Parathyroid adenoma (tissue), 2 donors: ENCODE data around the gene TBC1D22A.
"Not testable (repeated sequence)": the region's sequence is repeated elsewhere in the genome, so short reads cannot be mapped to it uniquely, and the experiment has no call there.

ENCODE experiments used
- H2AFZ ChIP-seq: fragments of 300-600 bp; sonication (generic); one replicate; pipeline ENCODE4 v1.7.0; 2017; ENCODE audit warnings: antibody characterized with exemption, mild to moderate bottlenecking
- H3K27ac ChIP-seq: fragments of 300-600 bp; sonication (generic); one replicate; pipeline ENCODE4 v1.7.0; 2017
- H3K27me3 ChIP-seq: fragments of 300-600 bp; sonication (generic); one replicate; pipeline ENCODE4 v1.7.0; 2017; ENCODE audit warnings: low read length; ENCODE audit not compliant: control insufficient read depth, insufficient read depth
- H3K36me3 ChIP-seq: fragments of 300-600 bp; sonication (generic); one replicate; pipeline ENCODE4 v1.7.0; 2017; ENCODE audit warnings: low read length; ENCODE audit not compliant: control insufficient read depth, insufficient read depth
- H3K4me1 ChIP-seq: fragments of 300-600 bp; sonication (generic); one replicate; pipeline ENCODE4 v1.7.0; 2017; ENCODE audit warnings: control low read depth
- H3K4me2 ChIP-seq: fragments of 300-600 bp; sonication (generic); one replicate; pipeline ENCODE4 v1.7.0; 2017; ENCODE audit warnings: low read length
- H3K4me3 ChIP-seq: fragments of 300-600 bp; sonication (generic); one replicate; pipeline ENCODE4 v1.7.0; 2017; ENCODE audit warnings: low read depth, low read length
- H3K79me2 ChIP-seq: fragments of 300-600 bp; sonication (generic); one replicate; pipeline ENCODE4 v1.7.0; 2017; ENCODE audit warnings: control low read depth
- H3K9ac ChIP-seq: fragments of 300-600 bp; sonication (generic); one replicate; pipeline ENCODE4 v1.7.0; 2017; ENCODE audit warnings: mild to moderate bottlenecking
- H3K9me3 ChIP-seq: fragments of 300-600 bp; sonication (generic); one replicate; pipeline ENCODE4 v1.7.0; 2017; ENCODE audit warnings: low read length; ENCODE audit not compliant: control insufficient read depth
- TF ChIP-seq, protein P1 (sequence below): fragments of 300-600 bp; sonication (generic); IDR thresholded peaks from one replicate; pipeline ENCODE4 v1.7.0; 2017; ENCODE audit warnings: antibody characterized with exemption, mild to moderate bottlenecking
- donor health status: primary hyperparathyroidism.

Gene TBC1D22A

DNA sequence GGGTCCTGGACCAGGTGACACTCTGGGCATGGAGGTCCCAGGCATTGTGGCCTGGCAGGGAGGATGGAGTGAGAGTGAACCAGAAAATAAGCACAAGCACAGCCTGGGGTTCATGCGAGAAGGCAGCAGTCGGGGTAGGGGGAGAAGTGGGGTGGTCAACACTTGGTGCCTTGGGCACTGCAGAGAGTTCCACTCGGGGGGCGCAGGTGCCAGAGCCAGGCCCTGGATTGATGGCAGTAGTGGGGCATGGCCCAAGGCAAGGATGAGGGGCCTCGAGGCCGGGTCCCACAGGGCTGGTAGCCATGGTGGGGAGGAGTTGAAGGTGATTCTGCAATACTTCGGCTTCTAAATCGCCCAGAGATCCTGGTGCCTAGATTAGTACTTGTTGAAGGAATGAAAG lies 372.9 kb downstream of the TBC1D22A start:
- no peak overlapping the region for H3K9ac ChIP-seq
- no peak overlapping the region for H2AFZ ChIP-seq
- H3K79me2 ChIP-seq, result no peaks in the 10 kb centered on the region
- no peak overlapping the region for H3K27ac ChIP-seq
- no peak overlapping the region for H3K4me3 ChIP-seq
- no peaks in the 10 kb centered on the region for H3K27me3 ChIP-seq
- no peaks in the 10 kb centered on the region for H3K4me1 ChIP-seq
- TF ChIP-seq, protein P1, sequence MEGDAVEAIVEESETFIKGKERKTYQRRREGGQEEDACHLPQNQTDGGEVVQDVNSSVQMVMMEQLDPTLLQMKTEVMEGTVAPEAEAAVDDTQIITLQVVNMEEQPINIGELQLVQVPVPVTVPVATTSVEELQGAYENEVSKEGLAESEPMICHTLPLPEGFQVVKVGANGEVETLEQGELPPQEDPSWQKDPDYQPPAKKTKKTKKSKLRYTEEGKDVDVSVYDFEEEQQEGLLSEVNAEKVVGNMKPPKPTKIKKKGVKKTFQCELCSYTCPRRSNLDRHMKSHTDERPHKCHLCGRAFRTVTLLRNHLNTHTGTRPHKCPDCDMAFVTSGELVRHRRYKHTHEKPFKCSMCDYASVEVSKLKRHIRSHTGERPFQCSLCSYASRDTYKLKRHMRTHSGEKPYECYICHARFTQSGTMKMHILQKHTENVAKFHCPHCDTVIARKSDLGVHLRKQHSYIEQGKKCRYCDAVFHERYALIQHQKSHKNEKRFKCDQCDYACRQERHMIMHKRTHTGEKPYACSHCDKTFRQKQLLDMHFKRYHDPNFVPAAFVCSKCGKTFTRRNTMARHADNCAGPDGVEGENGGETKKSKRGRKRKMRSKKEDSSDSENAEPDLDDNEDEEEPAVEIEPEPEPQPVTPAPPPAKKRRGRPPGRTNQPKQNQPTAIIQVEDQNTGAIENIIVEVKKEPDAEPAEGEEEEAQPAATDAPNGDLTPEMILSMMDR, result no peak
- no peaks in the 10 kb centered on the region for H3K9me3 ChIP-seq
- H3K4me2 ChIP-seq, result no peak overlapping the region
- H3K36me3 ChIP-seq, result no peaks in the 10 kb centered on the region

DNA sequence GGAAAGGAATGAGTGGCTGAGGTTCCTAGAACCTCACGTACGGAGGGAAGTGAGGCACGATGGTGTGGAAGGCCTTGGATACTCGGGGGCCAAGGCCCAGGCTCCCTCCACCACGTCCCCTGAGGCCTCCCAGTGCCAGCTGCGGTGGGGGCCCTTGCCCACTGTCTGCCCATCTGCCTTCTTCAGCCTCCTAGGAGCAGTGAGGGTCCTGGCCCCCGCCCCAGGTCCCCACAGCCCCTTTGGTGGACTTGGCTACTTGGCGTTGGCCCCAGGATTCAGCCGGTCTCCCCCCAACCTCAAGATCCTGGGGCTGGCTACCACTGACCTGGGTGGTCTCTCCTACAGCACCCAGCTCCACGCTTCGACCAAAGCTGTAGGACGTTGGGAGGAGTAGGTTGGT lies 373.6 kb downstream of the TBC1D22A start:
- Histone ChIP-seq H3K27ac (no peak overlapping the region), H3K9me3 (no peaks in the 10 kb centered on the region), H3K4me2 (no peak overlapping the region), H3K4me1 (no peaks in the 10 kb centered on the region), H3K36me3 (no peaks in the 10 kb centered on the region), H3K27me3 (no peaks in the 10 kb centered on the region), H3K9ac (no peak overlapping the region), H3K4me3 (no peak overlapping the region), H3K79me2 (no peaks in the 10 kb centered on the region), H2AFZ (no peak overlapping the region)
- TF ChIP-seq, protein P1, result no peak

DNA sequence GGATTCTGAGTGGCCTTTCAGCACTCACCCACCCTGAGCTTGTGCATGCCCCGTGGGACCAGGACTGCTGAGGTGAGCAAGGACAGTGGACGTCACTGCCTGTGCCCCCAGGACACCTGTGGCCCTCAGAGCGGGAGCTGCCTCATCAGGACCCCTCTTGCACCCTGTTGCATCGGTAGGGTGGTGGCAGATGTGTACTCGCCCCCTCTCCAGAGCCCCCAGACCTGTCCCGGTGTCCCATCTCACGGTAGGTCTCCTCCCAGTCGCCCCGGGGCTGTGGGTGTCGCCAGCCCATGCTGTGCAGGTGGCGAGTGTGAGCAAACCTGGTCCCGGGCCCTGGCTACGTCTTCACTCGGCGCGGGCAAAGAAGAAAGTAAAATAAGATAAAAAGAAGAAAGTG lies 374.2 kb downstream of the TBC1D22A start:
- H3K9me3 ChIP-seq, result no peaks in the 10 kb centered on the region

DNA sequence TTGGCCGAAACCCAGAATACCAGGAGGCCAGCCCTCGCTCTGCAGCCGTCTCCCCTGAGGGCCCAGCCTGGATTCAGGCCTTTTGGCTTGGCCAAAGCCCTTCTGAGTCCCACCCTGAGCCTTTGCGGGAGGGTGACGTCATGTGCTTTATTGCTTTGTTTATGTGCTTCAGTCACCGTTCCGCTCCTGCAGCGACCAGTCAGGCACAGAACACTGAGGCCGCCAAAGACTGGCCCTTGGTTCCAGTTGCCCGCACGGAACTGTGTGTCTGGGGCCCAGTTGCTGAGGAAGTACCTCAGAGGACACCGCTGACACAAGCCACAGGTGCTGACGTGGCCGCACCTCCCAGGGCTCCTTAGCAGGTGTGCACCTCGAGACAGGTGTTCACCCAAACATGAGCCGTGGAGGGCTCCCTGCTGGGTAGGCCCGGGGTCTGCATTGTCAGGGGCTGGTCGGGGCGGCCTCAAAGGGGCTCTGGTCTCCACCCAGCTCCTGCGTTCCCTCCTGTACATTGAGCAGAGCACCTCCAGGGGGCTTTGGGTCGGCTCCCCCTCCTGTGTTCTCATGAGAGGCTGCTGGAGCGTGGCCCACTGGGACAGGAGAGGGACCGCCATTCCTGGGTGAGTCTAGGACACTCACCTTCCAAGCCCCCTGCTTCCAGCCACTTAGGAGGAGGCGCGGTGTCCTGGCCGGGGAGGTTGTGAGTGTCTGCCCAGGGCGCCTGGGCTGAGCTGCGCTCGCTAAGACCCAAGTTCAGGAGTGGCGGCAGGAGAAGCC lies 376.8 kb downstream of the TBC1D22A start:
- Histone ChIP-seq H3K27ac (no peak overlapping the region), H3K27me3 (no peaks in the 10 kb centered on the region), H3K4me3 (no peak overlapping the region), H3K4me1 (no peaks in the 10 kb centered on the region), H3K4me2 (no peak overlapping the region), H3K36me3 (no peaks in the 10 kb centered on the region), H3K9ac (no peak overlapping the region), H3K9me3 (no peaks in the 10 kb centered on the region), H3K79me2 (no peaks in the 10 kb centered on the region), H2AFZ (no peak overlapping the region)
- TF ChIP-seq, protein P1, result no peak

More for the DNA sequence above, 374.2 kb downstream of the TBC1D22A start:
- Histone ChIP-seq H3K79me2 (no peaks in the 10 kb centered on the region), H3K4me1 (no peaks in the 10 kb centered on the region), H3K4me3 (no peak overlapping the region), H2AFZ (no peak overlapping the region), H3K27ac (no peak overlapping the region), H3K36me3 (no peaks in the 10 kb centered on the region), H3K4me2 (no peak overlapping the region), H3K27me3 (no peaks in the 10 kb centered on the region), H3K9ac (no peak overlapping the region)
- TF ChIP-seq, protein P1, result no peak

DNA sequence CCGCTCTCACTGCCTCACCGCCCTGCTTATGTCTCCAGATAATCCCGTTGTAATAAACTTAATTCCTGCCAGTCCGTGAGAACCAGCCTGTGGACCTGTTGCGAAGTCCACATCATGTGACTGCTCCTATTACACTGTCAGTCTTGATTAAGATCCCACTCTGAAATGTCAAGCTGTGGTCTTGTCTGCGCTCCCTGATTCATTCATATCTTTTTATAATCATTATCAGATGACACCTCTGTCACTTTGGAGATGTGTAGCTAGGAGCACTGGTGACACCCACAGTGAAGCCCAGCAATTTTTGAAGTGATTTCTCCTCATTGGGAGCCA lies 377.3 kb downstream of the TBC1D22A start:
- Histone ChIP-seq H3K4me1 (no peaks in the 10 kb centered on the region), H3K4me2 (no peak overlapping the region), H3K9me3 (no peaks in the 10 kb centered on the region), H2AFZ (no peak overlapping the region), H3K36me3 (no peaks in the 10 kb centered on the region), H3K9ac (no peak overlapping the region), H3K79me2 (no peaks in the 10 kb centered on the region), H3K4me3 (no peak overlapping the region), H3K27ac (no peak overlapping the region), H3K27me3 (no peaks in the 10 kb centered on the region)
- TF ChIP-seq, protein P1, result no peak

DNA sequence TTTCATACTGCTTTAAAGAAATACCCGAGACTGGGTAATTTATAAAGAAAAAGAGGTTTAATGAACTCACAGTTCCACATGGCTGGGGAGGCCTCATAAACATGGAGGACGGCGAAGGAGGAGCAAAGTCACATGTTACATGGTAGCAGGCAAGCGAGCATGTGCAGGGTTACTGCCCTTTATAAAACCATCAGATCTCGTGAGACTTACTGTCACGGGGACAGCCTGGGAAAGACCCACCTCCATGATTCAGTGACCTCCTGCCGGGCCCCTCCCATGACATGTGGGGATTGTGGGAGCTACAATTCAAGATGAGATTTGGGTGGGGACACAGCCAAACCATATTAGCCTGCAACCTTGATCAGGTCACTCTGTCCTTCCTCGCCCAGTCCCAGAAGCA lies 378.5 kb downstream of the TBC1D22A start:
- not testable (repeated sequence) for H3K9ac ChIP-seq, H3K27me3 ChIP-seq, H3K4me1 ChIP-seq, H3K4me3 ChIP-seq, H3K4me2 ChIP-seq, H3K27ac ChIP-seq, H2AFZ ChIP-seq, H3K9me3 ChIP-seq, H3K79me2 ChIP-seq, H3K36me3 ChIP-seq
